GM12874 (cell line): Measurements from ENCODE around the gene ZNF687.

Experiments
- TF ChIP-seq, protein P1 (sequence below): IDR thresholded peaks from 2 replicates; pipeline ENCODE4 v1.5.1; 2011; ENCODE audit warnings: low read depth, mild to moderate bottlenecking, control low read depth, low read length, moderate library complexity; ENCODE audit not compliant: insufficient read depth

The ZNF687 gene, protein sequence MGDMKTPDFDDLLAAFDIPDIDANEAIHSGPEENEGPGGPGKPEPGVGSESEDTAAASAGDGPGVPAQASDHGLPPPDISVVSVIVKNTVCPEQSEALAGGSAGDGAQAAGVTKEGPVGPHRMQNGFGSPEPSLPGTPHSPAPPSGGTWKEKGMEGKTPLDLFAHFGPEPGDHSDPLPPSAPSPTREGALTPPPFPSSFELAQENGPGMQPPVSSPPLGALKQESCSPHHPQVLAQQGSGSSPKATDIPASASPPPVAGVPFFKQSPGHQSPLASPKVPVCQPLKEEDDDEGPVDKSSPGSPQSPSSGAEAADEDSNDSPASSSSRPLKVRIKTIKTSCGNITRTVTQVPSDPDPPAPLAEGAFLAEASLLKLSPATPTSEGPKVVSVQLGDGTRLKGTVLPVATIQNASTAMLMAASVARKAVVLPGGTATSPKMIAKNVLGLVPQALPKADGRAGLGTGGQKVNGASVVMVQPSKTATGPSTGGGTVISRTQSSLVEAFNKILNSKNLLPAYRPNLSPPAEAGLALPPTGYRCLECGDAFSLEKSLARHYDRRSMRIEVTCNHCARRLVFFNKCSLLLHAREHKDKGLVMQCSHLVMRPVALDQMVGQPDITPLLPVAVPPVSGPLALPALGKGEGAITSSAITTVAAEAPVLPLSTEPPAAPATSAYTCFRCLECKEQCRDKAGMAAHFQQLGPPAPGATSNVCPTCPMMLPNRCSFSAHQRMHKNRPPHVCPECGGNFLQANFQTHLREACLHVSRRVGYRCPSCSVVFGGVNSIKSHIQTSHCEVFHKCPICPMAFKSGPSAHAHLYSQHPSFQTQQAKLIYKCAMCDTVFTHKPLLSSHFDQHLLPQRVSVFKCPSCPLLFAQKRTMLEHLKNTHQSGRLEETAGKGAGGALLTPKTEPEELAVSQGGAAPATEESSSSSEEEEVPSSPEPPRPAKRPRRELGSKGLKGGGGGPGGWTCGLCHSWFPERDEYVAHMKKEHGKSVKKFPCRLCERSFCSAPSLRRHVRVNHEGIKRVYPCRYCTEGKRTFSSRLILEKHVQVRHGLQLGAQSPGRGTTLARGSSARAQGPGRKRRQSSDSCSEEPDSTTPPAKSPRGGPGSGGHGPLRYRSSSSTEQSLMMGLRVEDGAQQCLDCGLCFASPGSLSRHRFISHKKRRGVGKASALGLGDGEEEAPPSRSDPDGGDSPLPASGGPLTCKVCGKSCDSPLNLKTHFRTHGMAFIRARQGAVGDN

GRCh38 chr1:151281969-151282882 is at the start of gene ZNF687:
TSS of gene ZNF687 (plus strand) at chr1:151282299. CDS start at chr1:151286292, 3,993 bp downstream.
- TF ChIP-seq, protein P1, sequence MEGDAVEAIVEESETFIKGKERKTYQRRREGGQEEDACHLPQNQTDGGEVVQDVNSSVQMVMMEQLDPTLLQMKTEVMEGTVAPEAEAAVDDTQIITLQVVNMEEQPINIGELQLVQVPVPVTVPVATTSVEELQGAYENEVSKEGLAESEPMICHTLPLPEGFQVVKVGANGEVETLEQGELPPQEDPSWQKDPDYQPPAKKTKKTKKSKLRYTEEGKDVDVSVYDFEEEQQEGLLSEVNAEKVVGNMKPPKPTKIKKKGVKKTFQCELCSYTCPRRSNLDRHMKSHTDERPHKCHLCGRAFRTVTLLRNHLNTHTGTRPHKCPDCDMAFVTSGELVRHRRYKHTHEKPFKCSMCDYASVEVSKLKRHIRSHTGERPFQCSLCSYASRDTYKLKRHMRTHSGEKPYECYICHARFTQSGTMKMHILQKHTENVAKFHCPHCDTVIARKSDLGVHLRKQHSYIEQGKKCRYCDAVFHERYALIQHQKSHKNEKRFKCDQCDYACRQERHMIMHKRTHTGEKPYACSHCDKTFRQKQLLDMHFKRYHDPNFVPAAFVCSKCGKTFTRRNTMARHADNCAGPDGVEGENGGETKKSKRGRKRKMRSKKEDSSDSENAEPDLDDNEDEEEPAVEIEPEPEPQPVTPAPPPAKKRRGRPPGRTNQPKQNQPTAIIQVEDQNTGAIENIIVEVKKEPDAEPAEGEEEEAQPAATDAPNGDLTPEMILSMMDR, result 0 out of 2 replicates have a peak, but pooled peaks have one; percentile 7

DNA sequence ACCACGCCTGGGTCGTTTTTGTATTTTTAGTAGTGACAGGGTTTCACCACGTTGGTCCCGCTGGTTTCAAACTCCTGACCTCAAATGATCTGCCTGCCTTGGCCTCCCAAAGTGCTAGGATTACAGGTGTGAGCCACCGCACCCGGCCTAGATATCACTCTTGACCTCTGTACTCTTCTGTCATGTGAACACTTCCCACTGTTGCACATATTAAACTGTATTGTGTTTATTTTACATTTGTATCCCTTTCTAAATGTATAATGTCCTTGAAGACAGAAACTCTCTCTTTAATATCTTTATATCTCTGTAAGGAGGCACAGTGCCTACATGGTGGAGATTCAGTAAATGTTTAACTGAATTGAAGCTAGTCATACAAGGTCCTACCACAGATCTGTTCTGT is 46.9 kb upstream of the ZNF687 start:
- TF ChIP-seq, protein P1, result no peak

GRCh38 chr1:151237678-151238466 is 44.2 kb upstream of the ZNF687 start:
- TF ChIP-seq, protein P1, result no peak

DNA sequence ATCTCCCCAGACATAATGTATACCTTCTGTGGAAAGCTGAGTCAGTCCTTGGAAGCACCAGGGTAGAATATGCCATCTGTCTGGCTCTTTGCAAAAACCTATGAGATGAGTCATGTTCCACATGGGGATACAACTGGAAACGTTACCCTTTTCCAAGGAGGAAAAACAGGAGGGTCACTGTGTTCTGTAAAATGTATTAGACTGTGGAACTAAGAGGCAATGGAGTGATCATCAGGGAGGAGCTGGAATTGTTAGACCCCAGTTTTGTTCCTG is 43.7 kb upstream of the ZNF687 start:
- TF ChIP-seq, protein P1, result no peak

GRCh38 chr1:151242442-151242841 is 39.7 kb upstream of the ZNF687 start:
- TF ChIP-seq, protein P1, result no peak

DNA sequence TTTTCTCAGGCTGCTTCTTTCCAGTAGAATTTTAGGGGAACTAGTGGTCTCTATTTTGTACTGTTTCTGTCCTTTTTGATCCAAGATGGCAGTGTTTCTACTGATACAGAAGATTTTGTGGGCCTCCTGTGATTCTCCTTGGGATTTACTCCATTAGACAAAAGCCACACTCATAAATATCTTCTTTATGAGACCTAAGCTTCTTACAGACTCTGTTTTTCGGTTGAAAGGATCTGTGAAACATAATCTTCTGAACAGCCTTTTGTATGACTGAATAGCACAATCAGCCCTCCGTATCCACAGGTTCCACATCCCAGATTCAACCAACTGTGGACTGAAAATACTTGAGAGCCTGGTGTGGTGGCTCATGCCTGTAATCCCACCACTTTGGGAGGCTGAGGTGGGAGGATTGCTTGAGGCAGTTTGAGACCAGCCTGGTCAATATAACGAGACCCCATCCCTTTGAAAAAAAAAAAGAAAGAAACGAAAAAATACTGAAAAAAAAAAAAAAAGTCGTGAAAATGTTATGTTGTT is 38.3 kb upstream of the ZNF687 start:
- TF ChIP-seq, protein P1, result no peak
